Duodenal mucosa (tissue), 2 donors: ENCODE measurements around the gene TMEM89.

ENCODE experiments used
- H3K27ac ChIP-seq: one replicate; pipeline ENCODE4 v1.7.0; 2013; ENCODE audit warnings: low read depth, low read length
- H3K27me3 ChIP-seq, 2 donors: one replicate each; pipeline ENCODE4 v1.7.0; 2013; ENCODE audit warnings: low read length in 2 of 2, control low read depth in 1 of 2; ENCODE audit not compliant: insufficient read depth in 2 of 2, control insufficient read depth in 1 of 2
- H3K36me3 ChIP-seq, 2 donors: one replicate each; pipeline ENCODE4 v1.7.0; 2013; ENCODE audit warnings: low read length in 2 of 2, control low read depth in 1 of 2; ENCODE audit not compliant: insufficient read depth in 2 of 2, control insufficient read depth in 1 of 2
- H3K4me1 ChIP-seq, 2 donors: one replicate each; pipeline ENCODE4 v1.7.0; 2013; ENCODE audit warnings: low read length in 2 of 2, control low read depth in 1 of 2; ENCODE audit not compliant: insufficient read depth in 2 of 2, control insufficient read depth in 1 of 2
- H3K4me3 ChIP-seq, 2 donors: one replicate each; pipeline ENCODE4 v1.7.0; 2013; ENCODE audit warnings: low read length in 2 of 2, low read depth in 1 of 2
- H3K9ac ChIP-seq, 2 donors: one replicate each; pipeline ENCODE4 v1.7.0; 2013; ENCODE audit warnings: low read length in 2 of 2, low read depth in 1 of 2
- H3K9me3 ChIP-seq, 2 donors: one replicate each; pipeline ENCODE4 v1.7.0; 2013; ENCODE audit warnings: low read length in 2 of 2, control low read depth in 1 of 2; ENCODE audit not compliant: control insufficient read depth in 1 of 2

Gene TMEM89

DNA sequence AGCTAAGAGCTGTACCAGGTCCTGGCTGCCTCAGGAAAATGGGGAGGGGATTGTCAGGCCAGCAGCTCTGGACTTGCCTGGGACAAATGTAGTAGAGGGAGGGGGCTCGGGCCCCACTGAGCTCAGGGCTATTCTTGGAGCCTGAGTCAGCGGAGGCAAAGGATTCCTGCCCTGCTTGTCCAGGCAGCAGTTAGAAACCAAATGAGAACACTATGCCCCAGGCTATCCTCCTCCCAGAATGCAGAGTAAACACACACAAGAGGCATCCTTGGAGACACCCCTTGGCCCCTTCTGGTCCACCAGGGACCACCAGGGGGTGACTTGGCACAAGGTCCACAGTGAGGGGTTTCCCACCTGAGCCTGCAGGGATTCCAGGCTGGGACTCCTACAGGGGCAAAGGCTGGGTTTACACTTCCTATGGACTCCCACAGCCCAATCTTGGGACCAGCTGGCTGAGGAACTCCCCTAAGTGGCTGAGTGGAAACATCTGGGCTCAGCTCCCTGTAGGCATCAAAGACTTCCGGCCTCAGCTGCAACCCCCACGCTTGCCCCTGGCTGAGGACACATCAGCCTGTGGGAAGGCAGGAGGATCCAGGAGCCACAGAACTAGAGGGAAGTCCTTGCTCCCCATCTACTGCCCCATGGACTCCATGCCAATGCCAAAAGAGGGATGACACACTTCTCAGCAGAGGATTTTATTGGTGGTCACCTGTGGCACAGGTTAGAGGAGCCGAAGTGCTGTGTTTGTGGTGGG lies 23.1 kb downstream of the TMEM89 start:
- peak overlapping the region; percentile 70 for H3K27ac ChIP-seq
- peaks cover 0 to 35% of the 10 kb centered on the region in 2 donors for H3K4me1 ChIP-seq
- H3K9ac ChIP-seq: no peak overlapping the region
- peaks cover 0 to 5% of the 10 kb centered on the region in 2 donors for H3K27me3 ChIP-seq
- H3K4me3 ChIP-seq: no peak overlapping the region
- H3K9me3 ChIP-seq: no peaks in the 10 kb centered on the region
- H3K36me3 ChIP-seq: peaks cover 39 to 60% of the 10 kb centered on the region in 2 donors

GRCh38 chr3:48597408-48597800 lies 24.2 kb downstream of the TMEM89 start:
- H3K9me3 ChIP-seq: no peaks in the 10 kb centered on the region
- peaks cover 0 to 35% of the 10 kb centered on the region in 2 donors for H3K4me1 ChIP-seq
- peaks cover 31 to 49% of the 10 kb centered on the region in 2 donors for H3K36me3 ChIP-seq
- H3K27me3 ChIP-seq: peaks cover 3 to 5% of the 10 kb centered on the region in 2 donors
- no peak overlapping the region for H3K9ac ChIP-seq
- peak overlapping the region; percentile 24 for H3K27ac ChIP-seq
- no peak overlapping the region for H3K4me3 ChIP-seq

GRCh38 chr3:48596676-48597407 lies 24.7 kb downstream of the TMEM89 start:
- H3K4me3 ChIP-seq: no peak overlapping the region
- peaks cover 0 to 35% of the 10 kb centered on the region in 2 donors for H3K4me1 ChIP-seq
- no peak overlapping the region for H3K9ac ChIP-seq
- no peaks in the 10 kb centered on the region for H3K9me3 ChIP-seq
- H3K36me3 ChIP-seq: peaks cover 28 to 44% of the 10 kb centered on the region in 2 donors
- peaks cover 3 to 5% of the 10 kb centered on the region in 2 donors for H3K27me3 ChIP-seq
- H3K27ac ChIP-seq: no peak overlapping the region

- no peak overlapping the region for H3K9ac ChIP-seq
- no peak overlapping the region for H3K27ac ChIP-seq
- H3K36me3 ChIP-seq: peaks cover 21 to 37% of the 10 kb centered on the region in 2 donors
- H3K27me3 ChIP-seq: peaks cover 3 to 5% of the 10 kb centered on the region in 2 donors
- peaks cover 0 to 35% of the 10 kb centered on the region in 2 donors for H3K4me1 ChIP-seq
- no peak overlapping the region for H3K4me3 ChIP-seq
- H3K9me3 ChIP-seq: no peaks in the 10 kb centered on the region
Observed at GRCh38 chr3:48596157-48596556, 25.4 kb downstream of the TMEM89 start.

GRCh38 chr3:48595526-48596121 lies 25.9 kb downstream of the TMEM89 start:
- no peak overlapping the region for H3K9ac ChIP-seq
- H3K27ac ChIP-seq: no peak overlapping the region
- H3K27me3 ChIP-seq: peaks cover 3 to 5% of the 10 kb centered on the region in 2 donors
- H3K4me1 ChIP-seq: peaks cover 0 to 35% of the 10 kb centered on the region in 2 donors
- no peak overlapping the region for H3K4me3 ChIP-seq
- H3K9me3 ChIP-seq: no peaks in the 10 kb centered on the region
- peaks cover 15 to 32% of the 10 kb centered on the region in 2 donors for H3K36me3 ChIP-seq

- Histone ChIP-seq H3K9ac (peak within 1 kb of the TSS in 1 of 2 donors; percentile 10), H3K4me1 (peaks cover 0 to 35% of the 10 kb centered on the region in 2 donors), H3K27me3 (peaks cover 3 to 5% of the 10 kb centered on the region in 2 donors), H3K9me3 (no peaks in the 10 kb centered on the region), H3K27ac (no peak within 1 kb of the TSS), H3K36me3 (peaks cover 10 to 27% of the 10 kb centered on the region in 2 donors), H3K4me3 (peak within 1 kb of the TSS; percentile 5 to 59)
Observed at GRCh38 chr3:48595075-48595525, 26.5 kb downstream of the TMEM89 start, which contains the start of gene COL7A1. Gene COL7A1, minus strand, starts transcription at chr3:48595329. Its CDS starts 170 bp downstream, at chr3:48595159.

DNA sequence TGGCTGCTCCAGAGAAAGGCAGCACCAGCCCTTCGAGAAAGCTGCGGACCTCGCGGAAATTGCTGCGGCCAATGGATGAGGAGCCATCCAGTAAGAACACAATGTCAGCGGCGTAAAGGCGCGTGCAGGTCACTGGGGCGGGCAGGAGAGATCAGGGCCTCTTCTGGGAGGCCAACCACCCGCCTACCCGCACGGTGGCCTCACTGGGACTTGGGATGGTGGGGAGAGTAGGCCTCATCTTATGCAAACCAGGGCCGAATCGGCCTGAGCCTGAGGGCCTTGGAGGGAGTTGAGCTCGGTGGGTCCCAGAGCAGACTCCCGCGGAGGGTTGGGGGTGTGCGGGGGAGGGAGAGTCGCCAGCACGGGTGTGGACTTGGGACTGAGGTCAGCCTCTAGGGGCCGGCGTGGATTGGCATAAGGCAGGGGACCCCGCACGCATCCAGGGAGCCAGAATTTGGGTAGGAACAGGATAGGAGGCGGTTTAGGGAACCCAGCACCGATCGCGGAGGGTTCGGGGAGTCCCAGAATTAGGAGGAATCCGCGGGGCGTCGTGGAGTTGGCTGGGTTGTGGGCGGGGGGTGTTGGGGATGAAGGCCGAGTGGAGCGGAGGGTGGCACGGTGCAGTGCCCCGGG lies 27.0 kb downstream of the TMEM89 start:
- Histone ChIP-seq H3K9me3 (no peaks in the 10 kb centered on the region), H3K27ac (no peak overlapping the region), H3K27me3 (peaks cover 3 to 5% of the 10 kb centered on the region in 2 donors), H3K9ac (peak overlapping the region in 1 of 2 donors; percentile 10), H3K4me3 (peak overlapping the region; percentile 5 to 59), H3K4me1 (peaks cover 0 to 31% of the 10 kb centered on the region in 2 donors), H3K36me3 (peaks cover 4 to 21% of the 10 kb centered on the region in 2 donors)

GRCh38 chr3:48593337-48593736 lies 28.2 kb downstream of the TMEM89 start:
- H3K27me3 ChIP-seq: peaks cover 3 to 5% of the 10 kb centered on the region in 2 donors
- H3K9ac ChIP-seq: no peak overlapping the region
- H3K4me1 ChIP-seq: peaks cover 0 to 22% of the 10 kb centered on the region in 2 donors
- H3K27ac ChIP-seq: no peak overlapping the region
- no peak overlapping the region for H3K4me3 ChIP-seq
- no peaks in the 10 kb centered on the region for H3K9me3 ChIP-seq
- peaks cover 0 to 9% of the 10 kb centered on the region in 2 donors for H3K36me3 ChIP-seq

DNA sequence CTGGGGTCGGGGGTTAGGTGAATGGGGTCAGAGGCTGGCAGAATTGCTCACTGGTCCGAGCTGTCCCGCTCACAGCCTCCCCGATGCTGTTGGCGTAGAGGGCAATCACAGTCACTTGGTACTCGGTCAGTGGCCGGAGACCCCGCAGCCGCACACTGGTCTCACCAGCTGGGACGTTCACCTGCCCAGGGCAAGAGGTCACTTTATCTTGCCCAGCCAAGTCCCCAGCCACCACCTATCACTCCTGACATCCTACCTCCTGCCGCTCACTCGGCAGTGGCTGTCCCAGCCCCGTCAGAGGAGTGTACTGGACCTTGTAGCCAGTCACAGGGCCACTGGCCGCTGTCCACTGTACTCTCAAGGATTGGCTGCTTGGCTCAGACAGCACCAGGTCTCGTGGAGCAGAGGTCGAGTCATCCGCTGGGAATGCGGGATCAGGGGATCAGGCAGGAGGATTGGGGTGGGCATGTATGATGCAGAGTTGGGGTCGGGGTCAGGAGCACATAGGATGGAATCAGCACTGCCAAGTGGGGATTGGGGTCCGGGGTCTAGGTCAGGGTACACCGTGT lies 29.0 kb downstream of the TMEM89 start:
- Histone ChIP-seq H3K27me3 (peaks cover 3 to 5% of the 10 kb centered on the region in 2 donors), H3K4me1 (peaks cover 0 to 15% of the 10 kb centered on the region in 2 donors), H3K36me3 (peaks cover 0 to 2% of the 10 kb centered on the region in 2 donors), H3K4me3 (no peak overlapping the region), H3K9ac (no peak overlapping the region), H3K9me3 (no peaks in the 10 kb centered on the region), H3K27ac (no peak overlapping the region)
